AG04450 (cell line): ENCODE measurements around the gene ZNF93. TPM values are rescaled to one million over a fixed set of nuclear protein-coding genes. Genes with fewer than 3 reads are reported as not detected.
"Not testable (repeated sequence)": the region's sequence is repeated elsewhere in the genome, so short reads cannot be mapped to it uniquely, and the experiment has no call there.

Source experiments
- CTCF ChIA-PET: fragments of 300-600, 350-600 bp; formaldehyde crosslinking; extraction: SDS; loops from one replicate; lab custom pipeline; 2022; ENCODE audit warnings: antibody characterized with exemption, inconsistent platforms; lab: Charles Lee
- POLR2A ChIA-PET: fragments of 350-600 bp; formaldehyde crosslinking; extraction: SDS; loops from one replicate; lab custom pipeline; 2021; ENCODE audit warnings: antibody characterized with exemption, inconsistent platforms; lab: Yijun Ruan, JAX
- DNase-seq: peaks from one replicate; pipeline ENCODE4 v3.0.0-alpha.2; 2011; ENCODE audit warnings: low read depth, low spot score
- H3K27ac ChIP-seq: one replicate; pipeline ENCODE4 v1.5.1; 2012; ENCODE audit warnings: low read depth, low read length, control low read depth
- H3K27me3 ChIP-seq: one replicate; pipeline ENCODE4 v1.6.0; 2012; ENCODE audit warnings: low read length; ENCODE audit not compliant: control insufficient read depth, insufficient read depth
- H3K4me3 ChIP-seq: 2 replicates; pipeline ENCODE4 v1.5.1; 2011; ENCODE audit warnings: mild to moderate bottlenecking, low read depth, low read length, control low read depth
- H3K9me3 ChIP-seq: 2 replicates; pipeline ENCODE4 v1.5.1; 2012; ENCODE audit warnings: low read length; ENCODE audit not compliant: control insufficient read depth, insufficient read depth
- polyA minus RNA-seq: library from RNA; depleted of rRNA, polyadenylated mRNA; stranded (reverse); fragments of >200 nt; gene quantifications from 2 replicates; pipeline ENCODE4 v1.2.3, GENCODE V29; 2011; rRNA and poly(A)+ RNA removed
- polyA plus RNA-seq: library from polyadenylated mRNA; depleted of rRNA; stranded (reverse); fragments of >200 nt; gene quantifications from 2 replicates; pipeline ENCODE4 v1.2.3, GENCODE V29; 2011; rRNA removed
- TF ChIP-seq, protein P1 (sequence below): IDR thresholded peaks from 2 replicates; pipeline ENCODE4 v1.5.1; 2011; ENCODE audit warnings: low read depth, low read length, control low read depth, inconsistent platforms

Gene ZNF93
- polyA plus RNA-seq (4.6 and 4.9 TPM in 2 replicates), polyA minus RNA-seq (5.7 and 7.3 TPM in 2 replicates)

DNA sequence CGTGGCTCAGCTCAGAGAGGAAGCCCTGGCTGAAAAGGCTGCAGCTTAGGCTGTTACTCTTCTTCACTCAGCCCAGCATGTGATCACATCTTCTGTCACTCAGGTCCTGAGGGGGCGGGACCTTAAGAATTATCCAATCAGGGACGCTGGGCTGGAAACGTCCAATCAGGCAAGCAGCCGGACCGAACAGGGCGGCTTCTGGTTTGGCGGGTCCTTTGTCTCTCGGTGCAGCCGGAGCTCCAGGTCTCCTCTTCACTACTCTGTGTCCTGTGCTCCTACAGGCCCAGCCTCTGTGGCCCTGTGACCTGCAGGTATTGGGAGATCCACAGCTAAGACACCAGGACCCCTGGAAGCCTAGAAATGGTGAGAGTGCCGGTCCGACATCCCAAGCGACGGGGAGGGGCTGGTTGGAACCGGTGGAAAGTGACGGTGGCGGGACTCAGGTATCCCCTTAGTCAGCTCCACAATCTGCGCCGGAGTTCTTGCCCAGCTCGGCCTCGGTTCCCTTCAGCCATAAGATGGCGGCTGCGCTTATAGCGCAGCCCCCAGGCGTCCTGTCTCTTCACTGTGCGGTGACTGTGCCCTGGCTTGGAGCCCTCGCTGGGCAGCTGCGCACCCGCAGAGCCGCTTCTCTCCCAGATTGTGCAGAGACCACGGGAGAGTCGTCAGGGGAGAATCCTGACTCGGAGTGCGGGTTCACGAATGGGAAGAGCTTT lies at the start of gene ZNF93:
Gene ZNF93 (plus strand): TSS at position 218 of the 716 bp plus-strand sequence. CDS start 143 bp downstream, at position 361.
- peak; percentile 93 for DNase-seq
- TF ChIP-seq, protein P1, sequence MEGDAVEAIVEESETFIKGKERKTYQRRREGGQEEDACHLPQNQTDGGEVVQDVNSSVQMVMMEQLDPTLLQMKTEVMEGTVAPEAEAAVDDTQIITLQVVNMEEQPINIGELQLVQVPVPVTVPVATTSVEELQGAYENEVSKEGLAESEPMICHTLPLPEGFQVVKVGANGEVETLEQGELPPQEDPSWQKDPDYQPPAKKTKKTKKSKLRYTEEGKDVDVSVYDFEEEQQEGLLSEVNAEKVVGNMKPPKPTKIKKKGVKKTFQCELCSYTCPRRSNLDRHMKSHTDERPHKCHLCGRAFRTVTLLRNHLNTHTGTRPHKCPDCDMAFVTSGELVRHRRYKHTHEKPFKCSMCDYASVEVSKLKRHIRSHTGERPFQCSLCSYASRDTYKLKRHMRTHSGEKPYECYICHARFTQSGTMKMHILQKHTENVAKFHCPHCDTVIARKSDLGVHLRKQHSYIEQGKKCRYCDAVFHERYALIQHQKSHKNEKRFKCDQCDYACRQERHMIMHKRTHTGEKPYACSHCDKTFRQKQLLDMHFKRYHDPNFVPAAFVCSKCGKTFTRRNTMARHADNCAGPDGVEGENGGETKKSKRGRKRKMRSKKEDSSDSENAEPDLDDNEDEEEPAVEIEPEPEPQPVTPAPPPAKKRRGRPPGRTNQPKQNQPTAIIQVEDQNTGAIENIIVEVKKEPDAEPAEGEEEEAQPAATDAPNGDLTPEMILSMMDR: no peak
- Histone ChIP-seq H3K27ac (peak within 1 kb of the TSS; percentile 97), H3K27me3 (no peaks in the 10 kb centered on the region), H3K4me3 (peak within 1 kb of the TSS; percentile 82), H3K9me3 (peaks cover 36% of the 10 kb centered on the region)
- ChIA-PET CTCF (no interaction called here), POLR2A (interaction anchor here (0.6 to 2.2 kb wide), 14 partner anchors 19 to 1866 kb away, joined by 3 to 18 read pairs (median 6); partner anchors contain the start of genes ZNF100, ZNF253, ZNF486 and ZNF506)

DNA sequence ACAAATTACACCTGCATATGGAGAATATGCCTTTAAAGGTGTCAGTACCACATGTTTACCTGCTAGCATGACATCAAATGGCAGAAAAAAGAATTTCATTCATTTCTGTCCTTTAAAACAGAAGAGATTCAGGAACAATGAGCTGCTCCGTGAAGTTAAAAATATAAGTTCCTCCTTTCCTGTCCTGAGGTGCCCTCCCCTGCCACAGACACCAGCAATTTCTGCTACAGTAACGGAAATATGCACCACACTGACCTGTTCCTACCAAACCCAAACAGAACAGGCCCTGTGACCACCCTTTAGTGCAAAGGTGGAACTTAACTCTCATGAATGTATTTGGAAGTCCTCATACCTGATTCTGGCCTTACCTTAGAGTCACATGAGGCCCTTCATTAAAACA lies 49.0 kb upstream of the ZNF93 start:
- H3K27me3 ChIP-seq, CTCF ChIA-PET, POLR2A ChIA-PET, H3K27ac ChIP-seq, H3K4me3 ChIP-seq, DNase-seq: not testable (repeated sequence)
- H3K9me3 ChIP-seq: peaks cover 20% of the 10 kb centered on the region

DNA sequence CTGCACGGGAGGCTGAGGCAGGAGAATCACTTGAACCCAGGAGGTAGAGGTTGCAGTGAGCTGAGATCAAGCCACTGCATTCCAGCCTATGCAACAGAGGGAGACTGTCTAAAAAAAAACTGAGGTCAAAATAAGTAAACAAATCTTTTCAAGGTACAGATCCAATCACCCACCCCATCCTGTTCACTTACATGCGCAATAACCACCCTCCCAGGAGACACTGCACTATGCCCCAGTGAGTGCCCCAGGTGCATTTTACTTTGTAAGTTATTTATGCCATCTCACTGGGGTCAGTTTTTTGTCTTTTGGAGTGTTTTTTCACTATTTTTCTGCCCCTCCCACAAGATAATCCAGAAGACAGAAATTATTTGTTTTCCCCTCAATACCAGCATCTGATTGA lies 42.0 kb upstream of the ZNF93 start:
- CTCF ChIA-PET: no interaction called here
- no peak for DNase-seq

DNA sequence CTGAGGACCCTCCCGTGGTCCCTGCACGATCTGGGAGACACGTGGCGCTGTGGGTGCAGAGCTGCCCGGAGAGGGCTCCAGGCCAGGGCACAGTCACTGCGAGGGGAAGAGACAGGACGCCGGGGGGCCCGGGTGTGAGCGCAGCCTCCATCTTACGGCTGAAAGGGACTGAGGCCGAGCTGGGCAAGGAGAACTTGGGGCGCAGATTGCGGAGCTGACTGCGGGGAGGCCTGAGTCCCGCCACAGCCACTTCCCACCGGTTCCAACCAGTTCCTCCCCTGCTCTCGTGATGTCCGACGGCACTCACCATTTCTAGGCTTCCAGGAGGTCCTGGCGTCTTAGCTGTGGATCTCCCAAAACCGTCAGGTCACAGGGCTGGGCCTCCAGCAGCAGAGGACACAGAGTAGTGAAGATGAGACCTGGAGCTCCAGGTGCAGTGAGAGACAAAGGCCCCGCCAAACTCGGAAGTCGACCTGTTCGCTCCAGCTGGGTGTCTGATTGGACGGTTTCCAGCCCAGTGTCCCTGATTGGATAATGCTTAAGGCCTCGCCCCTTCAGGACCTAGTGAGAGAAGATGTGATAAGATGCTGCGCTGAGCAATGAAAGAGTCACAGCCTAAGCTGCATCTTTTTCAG lies 39.9 kb upstream of the ZNF93 start:
- POLR2A ChIA-PET: no interaction called here
- CTCF ChIA-PET: no interaction called here
- Histone ChIP-seq H3K27me3 (no peaks in the 10 kb centered on the region), H3K4me3 (no peak overlapping the region), H3K27ac (no peak overlapping the region), H3K9me3 (peaks cover 39% of the 10 kb centered on the region)
- TF ChIP-seq, protein P1: no peak
- DNase-seq: no peak

More for the DNA sequence above, 42.0 kb upstream of the ZNF93 start:
- no peak overlapping the region for H3K27ac ChIP-seq
- H3K9me3 ChIP-seq: peaks cover 24% of the 10 kb centered on the region
- TF ChIP-seq, protein P1: no peak
- H3K4me3 ChIP-seq: no peak overlapping the region
- POLR2A ChIA-PET: no interaction called here
- H3K27me3 ChIP-seq: no peaks in the 10 kb centered on the region

DNA sequence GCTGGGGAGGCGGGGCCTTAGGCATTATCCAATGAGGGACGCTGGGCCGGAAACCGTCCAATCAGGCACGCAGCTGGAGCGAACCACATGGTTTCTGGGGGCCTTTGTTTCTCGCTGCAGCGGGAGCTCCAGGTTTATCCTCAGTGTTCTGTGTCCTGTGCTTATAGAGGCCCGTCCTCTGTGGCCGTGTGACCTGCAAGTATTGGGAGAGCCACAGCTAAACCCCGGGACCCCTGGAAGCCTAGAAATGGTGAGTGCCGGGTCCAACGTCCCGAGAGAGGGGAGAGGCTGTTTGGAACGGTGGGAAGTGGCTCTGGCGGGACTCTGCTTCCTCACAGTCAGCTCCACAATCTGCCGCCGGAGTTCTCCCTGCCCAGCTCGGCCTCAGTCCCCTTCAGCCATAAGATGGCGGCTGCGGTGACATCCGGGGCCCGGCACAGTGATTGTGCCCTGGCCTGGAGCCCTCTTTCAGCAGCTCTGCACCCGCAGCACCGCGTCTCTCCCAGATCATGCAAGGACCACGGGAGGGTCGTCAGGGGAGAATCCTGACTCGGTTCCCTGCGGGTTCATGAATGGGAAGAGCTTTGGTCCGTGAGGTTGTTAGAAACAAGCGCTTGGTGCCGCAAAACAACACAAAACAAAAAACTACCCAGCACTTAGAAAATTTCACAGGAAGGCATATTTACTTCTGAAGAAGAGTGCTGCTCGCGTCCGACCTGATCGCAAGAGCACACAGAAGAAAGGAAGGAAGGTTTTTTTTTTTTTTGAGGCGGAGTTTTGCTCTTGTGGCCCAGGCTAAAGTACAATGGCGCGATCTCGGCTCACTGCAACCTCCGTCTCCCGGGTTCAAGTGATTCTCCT lies 34.8 kb upstream of the ZNF93 start, which contains the start of gene ZNF253:
Gene ZNF253 (plus strand): TSS at position 133 of the 861 bp plus-strand sequence. CDS start 115 bp downstream, at position 248.
- POLR2A ChIA-PET: interaction anchor here (0.6 to 2.1 kb wide), 11 partner anchors 9 to 1057 kb away, joined by 3 to 20 read pairs (median 5); partner anchors contain the start of genes ZNF14, ZNF486, ZNF506 and ZNF682
- Histone ChIP-seq H3K27ac (peak within 1 kb of the TSS; percentile 92), H3K4me3 (peak within 1 kb of the TSS; percentile 83), H3K9me3 (peaks cover 29% of the 10 kb centered on the region), H3K27me3 (no peaks in the 10 kb centered on the region)
- peak; percentile 65 for DNase-seq
- TF ChIP-seq, protein P1: no peak
- CTCF ChIA-PET: interaction anchor here (1.2 kb wide), 1 partner anchor 12 kb away, joined by 3 read pairs; no protein-coding TSS in a partner anchor
